Activated T-helper 1 cell treated with anti-CD3 and anti-CD28 coated beads, Interleukin-2, amount 50 U/mL, for 16 hours (primary cell): ENCODE data around the gene CIB1.

Source experiments
- DNase-seq, 2 donors: peaks; one replicate each; pipeline ENCODE4 v3.0.0-alpha.2; 2020; ENCODE audit warnings: low read depth in 1 of 2, low spot score in 1 of 2

CIB1 gene

DNA sequence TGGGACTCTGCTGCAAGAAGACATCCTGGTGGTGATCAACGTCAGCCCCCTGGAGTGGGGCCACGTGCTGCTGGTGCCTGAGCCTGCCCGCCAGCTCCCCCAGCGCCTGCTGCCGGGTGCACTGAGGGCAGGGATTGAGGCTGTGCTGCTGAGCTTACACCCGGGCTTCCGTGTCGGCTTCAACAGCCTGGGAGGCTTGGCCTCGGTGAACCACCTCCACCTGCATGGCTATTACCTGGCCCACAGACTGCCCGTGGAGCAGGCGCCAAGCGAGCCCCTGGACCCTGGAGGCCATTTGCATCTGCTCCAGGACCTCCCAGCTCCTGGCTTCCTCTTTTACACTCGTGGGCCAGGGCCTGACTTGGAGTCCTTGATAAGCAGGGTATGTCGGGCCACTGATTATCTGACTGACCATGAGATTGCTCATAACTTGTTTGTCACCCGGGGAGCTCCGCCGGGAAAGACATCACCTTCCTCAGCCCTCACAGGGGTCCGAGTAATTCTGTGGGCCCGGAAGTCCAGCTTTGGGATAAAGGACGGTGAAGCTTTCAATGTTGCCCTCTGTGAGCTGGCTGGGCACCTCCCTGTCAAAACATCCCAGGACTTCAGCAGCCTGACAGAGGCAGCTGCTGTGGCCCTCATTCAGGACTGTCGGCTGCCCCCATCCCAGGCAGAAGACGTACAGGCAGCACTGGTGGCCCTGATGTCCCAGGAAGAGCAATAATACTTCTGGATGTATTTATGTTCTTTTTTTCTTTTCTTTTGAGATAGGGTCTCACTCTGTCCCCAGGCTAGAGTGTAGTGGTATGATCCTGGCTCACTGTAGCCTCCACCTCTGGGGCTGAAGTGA, 7.8 kb upstream of the CIB1 start:
- no peak for DNase-seq

DNA sequence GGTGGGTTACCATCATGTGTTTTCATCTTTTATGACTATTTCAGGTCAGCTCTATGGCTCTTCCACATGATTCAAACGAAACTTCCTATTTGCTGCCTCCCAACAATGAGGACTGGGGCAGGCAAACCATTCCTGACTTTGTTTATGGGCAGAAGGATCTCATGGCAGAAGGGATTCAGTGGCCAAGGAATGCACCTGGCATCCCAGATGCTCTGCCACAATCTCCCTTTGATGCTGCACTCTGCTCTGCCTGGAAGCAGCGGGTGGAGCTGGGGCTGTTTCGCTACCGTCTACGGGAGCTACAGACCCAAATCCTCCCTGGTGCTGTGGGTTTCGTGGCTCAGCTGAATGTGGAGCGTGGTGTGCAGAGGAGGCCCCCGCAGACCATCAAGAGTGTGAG, 7.1 kb upstream of the CIB1 start:
- no peak for DNase-seq

DNA sequence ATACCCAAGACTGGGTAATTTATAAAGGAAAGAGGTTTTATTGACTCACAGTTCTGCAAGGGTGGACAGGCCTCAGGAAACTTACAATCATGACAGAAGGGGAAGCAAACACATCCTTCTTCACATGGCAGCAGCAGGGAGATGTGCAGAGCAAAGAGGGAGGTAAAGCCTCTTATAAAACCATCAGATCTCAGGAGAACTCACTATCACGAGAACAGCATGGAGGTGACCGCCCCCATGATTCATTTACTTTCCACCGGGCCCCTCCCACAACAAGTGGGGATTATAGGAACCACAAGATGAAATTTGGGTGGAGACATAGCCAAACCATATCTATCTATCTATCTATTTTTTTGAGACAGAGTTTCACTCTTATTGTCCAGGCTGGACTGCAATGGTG, 5.6 kb upstream of the CIB1 start:
- DNase-seq, result no peak

DNA sequence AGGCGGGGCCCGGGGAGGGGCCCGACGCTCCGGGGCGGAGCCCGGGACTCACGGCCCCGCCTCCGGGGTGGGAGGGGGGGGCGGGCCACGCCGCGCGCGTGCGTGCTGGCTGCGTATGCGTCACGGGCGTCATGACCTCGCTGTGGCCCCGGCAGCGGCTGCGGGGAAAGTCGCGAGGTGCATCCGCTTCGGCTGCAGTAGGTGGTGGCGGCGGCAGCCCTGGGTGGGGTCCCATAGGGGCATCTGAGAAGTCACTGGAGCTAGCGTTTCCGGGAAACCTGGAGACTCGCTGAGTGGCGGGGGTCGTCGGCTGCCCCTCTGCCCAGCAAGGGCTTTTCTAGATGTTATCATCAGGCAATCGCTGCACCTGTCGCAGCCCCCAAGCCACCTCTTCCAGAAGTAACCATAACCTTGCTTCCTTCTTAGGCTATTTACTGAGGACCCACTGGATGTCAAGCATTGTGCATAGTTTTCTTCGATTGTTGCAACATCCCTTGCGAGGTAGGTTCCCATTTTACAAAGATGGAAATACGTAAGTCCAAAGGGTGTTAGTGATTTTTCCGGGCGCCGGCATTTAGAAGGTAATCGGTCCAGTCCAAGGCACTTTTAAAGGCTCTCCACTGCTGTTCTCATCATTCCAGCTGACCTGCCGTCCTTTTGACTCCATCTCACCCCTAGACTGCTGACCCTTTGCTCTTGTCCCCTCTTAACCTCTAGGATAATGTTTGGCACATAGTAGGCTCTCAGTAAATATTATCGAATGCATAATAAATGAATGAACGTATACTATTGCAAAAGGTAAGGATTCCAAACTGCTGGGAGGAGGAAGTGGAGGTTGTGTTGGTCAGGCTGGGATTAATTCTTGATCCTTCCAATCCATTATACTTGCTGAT, 601 bp upstream of the CIB1 start, which contains the start of gene GDPGP1:
Gene GDPGP1, plus strand, starts transcription at position 114 of the 893 bp plus-strand sequence. CDS start 6,700 bp downstream, outside the sequence.
- DNase-seq, result no peak

DNA sequence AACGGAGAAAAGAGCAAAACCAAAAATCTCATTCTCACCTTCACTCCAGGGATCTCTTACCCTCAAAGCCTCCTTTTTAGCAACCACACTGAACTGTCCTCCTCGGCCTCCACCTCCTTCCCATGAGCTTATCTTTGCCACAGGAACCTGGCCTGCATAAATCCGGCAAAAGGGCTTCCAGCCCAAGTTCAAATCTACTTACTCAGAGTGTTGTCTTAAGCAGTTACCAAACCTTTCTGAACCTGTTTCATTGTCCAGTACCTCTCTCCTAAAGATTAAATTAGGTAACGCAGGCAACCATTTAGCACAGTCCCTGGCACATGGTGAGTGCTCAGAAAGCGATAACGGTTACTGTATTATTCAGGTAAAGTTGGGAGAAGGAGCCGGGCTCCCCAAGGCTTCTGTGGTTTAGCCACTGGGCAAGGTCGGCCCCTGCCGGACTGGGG, 777 bp downstream of the CIB1 start:
- DNase-seq, result no peak

DNA sequence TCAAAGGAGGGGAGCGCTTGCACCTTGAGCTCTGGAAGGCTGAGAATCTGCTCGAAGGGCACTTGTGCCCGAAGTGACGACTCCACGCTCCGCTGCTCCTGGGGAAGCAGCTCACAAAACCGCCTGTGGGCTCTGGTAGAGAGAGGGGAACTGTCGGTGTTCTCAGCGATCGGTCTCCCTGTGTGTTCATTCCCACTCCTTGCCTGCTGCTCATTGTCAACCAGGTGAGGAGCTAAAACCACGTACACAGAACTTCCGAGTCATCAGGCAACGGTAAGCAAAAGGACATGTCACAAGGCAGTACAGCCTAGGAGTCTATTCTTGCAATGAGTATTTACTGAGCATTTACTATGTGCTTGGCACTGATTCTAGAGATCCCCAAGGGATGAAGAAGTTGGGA, 1.5 kb downstream of the CIB1 start:
- DNase-seq, result no peak

DNA sequence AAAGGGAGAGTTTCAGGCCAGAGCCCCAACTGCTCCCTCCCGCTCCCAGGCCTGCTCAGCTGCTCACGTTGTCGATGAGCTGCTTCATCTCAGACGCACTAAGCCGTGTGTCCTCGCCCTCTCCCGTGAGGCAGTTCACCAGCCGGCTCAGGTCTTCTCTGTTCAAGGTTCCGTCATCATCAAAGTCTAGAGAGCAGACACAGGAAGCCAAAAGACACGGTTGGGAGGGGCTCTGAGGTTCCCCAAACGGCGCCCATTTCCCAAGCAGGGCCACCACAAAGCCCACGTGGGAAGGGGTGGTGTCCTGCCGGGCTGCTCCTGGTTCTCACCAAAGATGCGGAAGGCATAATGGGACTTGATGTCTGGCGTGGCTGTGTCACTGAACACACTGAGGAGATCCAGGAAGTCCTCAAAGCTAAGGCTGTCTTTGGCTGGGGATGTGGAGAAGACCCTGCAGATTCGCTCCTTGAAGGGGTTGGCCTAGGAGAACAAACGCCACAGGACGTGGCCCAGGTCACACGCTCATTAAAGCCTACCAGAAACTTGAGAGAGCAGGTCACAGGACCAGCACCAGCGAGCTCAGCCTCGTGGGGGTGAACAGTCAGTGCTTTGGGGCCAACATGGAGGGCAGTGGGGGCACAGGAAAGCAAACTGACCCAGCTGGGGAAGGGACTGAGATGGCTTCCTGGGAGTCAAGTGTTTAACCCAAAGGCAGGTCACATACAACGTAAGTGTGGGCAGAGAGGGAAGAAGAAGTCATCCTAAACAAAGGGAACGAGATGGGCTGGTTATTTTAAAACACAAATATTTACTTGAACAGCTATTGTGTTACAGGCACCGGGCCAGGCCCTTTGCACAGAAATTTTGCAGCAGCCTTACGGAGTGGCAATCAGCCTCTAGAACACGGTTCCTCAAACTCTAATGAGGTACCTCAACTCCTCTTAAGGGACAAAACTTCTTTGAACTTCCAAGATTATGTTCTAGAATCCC, 2.4 kb downstream of the CIB1 start:
- DNase-seq, result peak; percentile 57 to 61

DNA sequence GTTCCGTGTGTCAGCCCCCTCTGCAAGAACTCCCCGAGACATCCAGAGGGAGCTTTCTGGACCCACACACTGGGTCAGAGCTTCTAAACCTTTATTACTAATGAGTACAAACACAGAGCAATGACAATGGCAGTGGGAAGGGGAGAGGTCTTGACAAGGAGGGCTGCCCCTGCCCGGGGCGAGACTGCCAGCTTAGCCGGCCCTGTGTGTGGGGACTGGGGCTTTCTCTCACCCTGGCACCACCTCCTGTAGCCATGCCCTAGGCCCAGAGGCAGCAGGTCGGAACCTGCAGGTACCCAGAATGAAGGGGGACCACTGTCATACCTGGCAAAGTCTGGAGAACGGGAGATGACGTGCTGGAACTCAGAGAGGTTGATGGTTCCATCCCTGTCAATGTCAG, 3.1 kb downstream of the CIB1 start:
- DNase-seq, result no peak

DNA sequence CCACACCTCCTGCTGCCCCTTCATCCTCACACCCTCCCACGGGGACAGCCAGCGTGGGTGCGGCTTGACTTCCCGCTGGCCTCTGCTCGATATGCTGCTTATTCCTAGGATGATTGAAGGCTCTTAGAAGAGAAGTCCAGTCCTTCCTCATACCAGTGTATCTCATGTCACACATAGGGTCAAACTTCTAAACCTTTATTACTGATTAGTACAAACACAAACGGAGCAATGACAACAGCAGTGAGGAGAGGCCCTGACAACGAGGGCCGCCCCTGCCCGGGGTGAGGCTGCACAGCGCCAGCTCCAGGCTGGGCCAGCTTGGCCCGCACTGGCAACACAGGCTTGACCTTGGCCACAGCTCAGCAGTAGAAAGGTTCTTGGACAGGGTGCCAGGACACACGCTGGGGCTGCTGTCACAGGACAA, 3.7 kb downstream of the CIB1 start:
- DNase-seq, result no peak

DNA sequence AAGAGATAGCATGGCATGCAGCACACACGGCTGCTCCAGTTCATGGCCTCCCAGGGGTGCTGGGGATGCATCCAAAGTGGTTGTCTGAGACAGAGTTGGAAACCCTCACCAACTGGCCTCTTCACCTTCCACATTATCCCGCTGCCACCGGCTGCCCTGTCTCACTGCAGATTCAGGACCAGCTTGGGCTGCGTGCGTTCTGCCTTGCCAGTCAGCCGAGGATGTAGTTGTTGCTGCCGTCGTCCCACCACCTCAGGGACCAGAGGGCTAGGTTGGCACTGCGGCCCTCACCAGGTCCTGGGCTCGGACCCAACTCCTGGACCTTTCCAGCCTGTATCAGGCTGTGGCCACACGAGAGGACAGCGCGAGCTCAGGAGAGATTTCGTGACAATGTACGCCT, 4.8 kb downstream of the CIB1 start:
- DNase-seq, result no peak

DNA sequence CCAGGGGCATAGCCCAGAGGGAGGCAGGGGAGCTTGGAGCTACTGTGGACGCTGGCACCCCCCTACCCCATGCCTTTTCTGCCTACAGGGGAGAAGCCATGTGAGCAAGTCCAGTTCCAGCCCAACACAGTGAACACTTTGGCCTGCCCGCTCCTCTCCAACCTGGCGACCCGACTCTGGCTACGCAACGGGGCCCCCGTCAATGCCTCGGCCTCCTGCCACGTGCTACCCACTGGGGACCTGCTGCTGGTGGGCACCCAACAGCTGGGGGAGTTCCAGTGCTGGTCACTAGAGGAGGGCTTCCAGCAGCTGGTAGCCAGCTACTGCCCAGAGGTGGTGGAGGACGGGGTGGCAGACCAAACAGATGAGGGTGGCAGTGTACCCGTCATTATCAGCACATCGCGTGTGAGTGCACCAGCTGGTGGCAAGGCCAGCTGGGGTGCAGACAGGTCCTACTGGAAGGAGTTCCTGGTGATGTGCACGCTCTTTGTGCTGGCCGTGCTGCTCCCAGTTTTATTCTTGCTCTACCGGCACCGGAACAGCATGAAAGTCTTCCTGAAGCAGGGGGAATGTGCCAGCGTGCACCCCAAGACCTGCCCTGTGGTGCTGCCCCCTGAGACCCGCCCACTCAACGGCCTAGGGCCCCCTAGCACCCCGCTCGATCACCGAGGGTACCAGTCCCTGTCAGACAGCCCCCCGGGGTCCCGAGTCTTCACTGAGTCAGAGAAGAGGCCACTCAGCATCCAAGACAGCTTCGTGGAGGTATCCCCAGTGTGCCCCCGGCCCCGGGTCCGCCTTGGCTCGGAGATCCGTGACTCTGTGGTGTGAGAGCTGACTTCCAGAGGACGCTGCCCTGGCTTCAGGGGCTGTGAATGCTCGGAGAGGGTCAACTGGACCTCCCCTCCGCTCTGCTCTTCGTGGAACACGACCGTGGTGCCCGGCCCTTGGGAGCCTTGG, 5.6 kb downstream of the CIB1 start:
- no peak for DNase-seq

DNA sequence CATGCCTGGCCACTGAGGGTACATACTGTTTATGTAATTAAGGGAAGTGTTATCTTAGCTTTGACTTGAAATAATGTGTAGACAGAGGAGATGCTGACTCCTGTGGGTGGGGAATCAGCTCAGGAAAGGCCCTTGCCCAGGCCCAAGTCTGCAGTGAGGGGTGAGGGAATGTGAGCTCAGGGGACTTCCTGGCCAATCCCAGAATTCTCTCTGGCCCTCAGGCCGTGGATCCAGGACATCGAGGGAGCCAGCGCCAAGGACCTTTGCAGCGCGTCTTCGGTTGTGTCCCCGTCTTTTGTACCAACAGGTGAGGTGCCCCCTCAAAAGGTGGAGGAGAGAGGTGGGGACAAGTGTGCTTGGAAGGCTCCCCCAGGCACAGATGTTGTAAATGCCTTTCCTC, 6.4 kb downstream of the CIB1 start:
- DNase-seq, result no peak

DNA sequence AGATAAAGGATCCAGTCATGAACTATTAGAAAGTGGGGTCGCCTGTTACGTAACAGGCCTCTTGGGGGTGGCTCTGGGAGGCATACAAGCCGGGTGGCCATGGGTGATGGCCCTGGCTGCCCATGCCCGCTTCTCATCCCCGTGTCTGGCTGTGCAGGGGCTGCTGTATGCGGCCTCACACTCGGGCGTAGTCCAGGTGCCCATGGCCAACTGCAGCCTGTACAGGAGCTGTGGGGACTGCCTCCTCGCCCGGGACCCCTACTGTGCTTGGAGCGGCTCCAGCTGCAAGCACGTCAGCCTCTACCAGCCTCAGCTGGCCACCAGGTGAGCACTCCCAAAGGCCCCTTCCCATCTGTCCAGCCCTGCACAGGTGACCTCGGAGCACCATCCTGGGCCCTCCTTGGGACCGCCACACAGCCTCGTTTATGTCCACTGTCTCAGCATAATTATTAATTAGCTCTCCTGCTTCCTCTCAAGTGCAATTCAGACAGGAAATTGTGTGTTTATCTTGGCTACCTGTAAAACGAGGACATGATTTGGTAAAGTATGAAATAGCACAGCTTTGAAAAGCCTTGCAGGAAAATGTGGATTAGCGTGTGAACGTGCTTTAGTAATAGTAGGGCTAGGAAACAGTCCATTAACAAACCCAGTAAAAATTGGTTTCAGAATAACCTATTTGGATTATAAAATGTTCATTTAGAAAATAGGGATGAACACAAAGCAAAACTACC, 8.1 kb downstream of the CIB1 start:
- no peak for DNase-seq

DNA sequence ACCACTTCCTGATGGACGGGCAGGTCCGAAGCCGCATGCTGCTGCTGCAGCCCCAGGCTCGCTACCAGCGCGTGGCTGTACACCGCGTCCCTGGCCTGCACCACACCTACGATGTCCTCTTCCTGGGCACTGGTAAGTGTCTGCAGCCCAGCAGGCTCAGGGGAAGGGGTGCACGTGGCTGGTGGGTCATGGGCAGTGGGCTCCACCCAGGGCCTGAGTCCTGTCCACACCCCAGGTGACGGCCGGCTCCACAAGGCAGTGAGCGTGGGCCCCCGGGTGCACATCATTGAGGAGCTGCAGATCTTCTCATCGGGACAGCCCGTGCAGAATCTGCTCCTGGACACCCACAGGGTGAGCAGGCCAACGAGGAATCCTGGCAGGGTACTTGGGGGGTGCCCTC, 8.7 kb downstream of the CIB1 start:
- DNase-seq, result no peak

DNA sequence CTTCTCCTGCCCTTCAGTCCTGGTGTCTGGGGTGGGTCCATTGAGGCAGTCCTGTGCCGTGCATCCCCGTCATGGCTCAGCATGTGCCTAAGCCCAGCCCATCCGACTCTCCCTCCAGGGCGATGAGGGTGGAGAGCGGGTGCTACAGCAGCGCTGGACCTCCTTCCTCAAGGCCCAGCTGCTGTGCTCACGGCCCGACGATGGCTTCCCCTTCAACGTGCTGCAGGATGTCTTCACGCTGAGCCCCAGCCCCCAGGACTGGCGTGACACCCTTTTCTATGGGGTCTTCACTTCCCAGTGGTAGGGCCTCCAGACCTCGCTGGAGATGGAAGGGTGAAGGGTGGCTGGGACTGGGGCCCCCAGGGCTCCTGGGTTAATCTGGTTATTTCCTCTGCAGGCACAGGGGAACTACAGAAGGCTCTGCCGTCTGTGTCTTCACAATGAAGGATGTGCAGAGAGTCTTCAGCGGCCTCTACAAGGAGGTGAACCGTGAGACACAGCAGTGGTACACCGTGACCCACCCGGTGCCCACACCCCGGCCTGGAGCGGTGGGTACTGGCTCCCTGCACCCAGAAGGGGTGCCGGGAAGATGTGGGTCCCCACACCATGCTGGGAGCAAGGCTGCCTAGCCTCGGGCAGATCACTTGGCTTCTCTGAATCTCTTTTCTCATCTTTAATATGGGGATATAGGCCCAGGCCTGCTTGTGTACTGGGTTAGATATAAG, 10.1 kb downstream of the CIB1 start:
- DNase-seq, result no peak

DNA sequence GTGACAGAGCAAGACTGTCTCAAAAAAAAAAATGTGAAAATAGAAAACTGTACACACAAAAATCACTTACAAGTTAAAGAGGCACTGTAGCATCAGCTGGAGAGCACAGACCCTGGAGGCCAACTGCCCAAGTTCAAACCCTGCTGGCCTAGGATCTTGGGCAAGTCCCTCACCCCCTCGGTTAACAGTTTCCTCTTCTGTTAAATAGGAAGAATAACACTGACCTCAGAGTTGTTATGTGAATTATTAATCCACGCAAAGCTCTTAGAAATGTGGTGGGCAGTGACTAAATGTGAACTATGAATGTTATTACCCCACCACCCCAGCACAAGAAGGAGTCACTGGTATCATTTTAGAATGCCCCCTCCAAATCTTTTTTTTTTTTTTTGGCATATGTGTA, 11.2 kb downstream of the CIB1 start:
- DNase-seq, result no peak

DNA sequence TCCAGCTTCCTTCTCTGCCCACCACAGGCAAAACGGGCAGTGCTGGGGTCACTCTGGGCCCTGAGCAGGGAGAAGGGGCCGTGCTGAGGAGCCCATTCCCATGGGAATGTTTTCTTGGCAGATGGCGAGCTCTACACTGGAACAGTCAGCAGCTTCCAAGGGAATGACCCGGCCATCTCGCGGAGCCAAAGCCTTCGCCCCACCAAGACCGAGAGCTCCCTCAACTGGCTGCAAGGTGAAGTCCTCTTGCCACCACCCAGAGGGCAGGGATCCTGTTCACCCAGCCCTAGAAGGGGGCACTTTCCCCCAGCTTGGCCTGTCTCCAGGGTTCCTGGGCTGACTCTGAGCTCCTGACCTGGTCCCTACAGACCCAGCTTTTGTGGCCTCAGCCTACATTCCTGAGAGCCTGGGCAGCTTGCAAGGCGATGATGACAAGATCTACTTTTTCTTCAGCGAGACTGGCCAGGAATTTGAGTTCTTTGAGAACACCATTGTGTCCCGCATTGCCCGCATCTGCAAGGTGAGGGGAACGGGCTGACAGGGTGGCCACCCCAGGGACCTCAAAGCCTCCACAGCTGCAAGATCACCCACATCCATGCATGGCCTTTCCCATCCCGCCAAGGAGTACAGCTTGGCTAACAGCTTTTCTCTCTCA, 12.4 kb downstream of the CIB1 start:
- no peak for DNase-seq
